Subcutaneous adipose tissue (tissue), 4 donors: ENCODE data around the gene PPP1CA. TPM values are rescaled to one million over a fixed set of nuclear protein-coding genes. Genes with fewer than 3 reads are reported as not detected.

Experiments
- CTCF ChIP-seq: fragments of 450-650 bp; IDR thresholded peaks from one replicate; pipeline ENCODE4 v1.5.1; 2016; ENCODE audit warnings: low read depth, mild to moderate bottlenecking, control low read depth, antibody characterized with exemption, moderate library complexity
- total RNA-seq, 4 donors: library from RNA; depleted of rRNA; stranded (reverse); fragments of >200 nt; gene quantifications; one replicate each; pipeline ENCODE4 v1.1.0, GENCODE V29; 2016

Gene PPP1CA
- total RNA-seq, 4 donors from 2014 or later, result 60.8 to 110 (median 64.9) TPM

- no peak for TF ChIP-seq CTCF
Observed at GRCh38 chr11:67369275-67369674, 32.4 kb downstream of the PPP1CA start.

GRCh38 chr11:67368621-67369020 lies 33.0 kb downstream of the PPP1CA start:
- no peak for TF ChIP-seq CTCF

GRCh38 chr11:67367761-67368227 lies 33.9 kb downstream of the PPP1CA start:
- no peak for TF ChIP-seq CTCF

- TF ChIP-seq CTCF, result no peak
Observed at GRCh38 chr11:67366961-67367760, 34.5 kb downstream of the PPP1CA start.

GRCh38 chr11:67366546-67366945 lies 35.1 kb downstream of the PPP1CA start:
- no peak for TF ChIP-seq CTCF

- no peak for TF ChIP-seq CTCF
Observed at GRCh38 chr11:67365736-67366444, 35.8 kb downstream of the PPP1CA start.
